HG03064 (cell line): ENCODE measurements around the gene PRPF6.

ENCODE experiments used
- ATAC-seq: cut with Tn5 transposase; IDR thresholded peaks from one replicate; pipeline ENCODE4 v1.9.1; 2021; ENCODE audit warnings: low read depth; ENCODE audit not compliant: unreplicated experiment

The PRPF6 gene, protein sequence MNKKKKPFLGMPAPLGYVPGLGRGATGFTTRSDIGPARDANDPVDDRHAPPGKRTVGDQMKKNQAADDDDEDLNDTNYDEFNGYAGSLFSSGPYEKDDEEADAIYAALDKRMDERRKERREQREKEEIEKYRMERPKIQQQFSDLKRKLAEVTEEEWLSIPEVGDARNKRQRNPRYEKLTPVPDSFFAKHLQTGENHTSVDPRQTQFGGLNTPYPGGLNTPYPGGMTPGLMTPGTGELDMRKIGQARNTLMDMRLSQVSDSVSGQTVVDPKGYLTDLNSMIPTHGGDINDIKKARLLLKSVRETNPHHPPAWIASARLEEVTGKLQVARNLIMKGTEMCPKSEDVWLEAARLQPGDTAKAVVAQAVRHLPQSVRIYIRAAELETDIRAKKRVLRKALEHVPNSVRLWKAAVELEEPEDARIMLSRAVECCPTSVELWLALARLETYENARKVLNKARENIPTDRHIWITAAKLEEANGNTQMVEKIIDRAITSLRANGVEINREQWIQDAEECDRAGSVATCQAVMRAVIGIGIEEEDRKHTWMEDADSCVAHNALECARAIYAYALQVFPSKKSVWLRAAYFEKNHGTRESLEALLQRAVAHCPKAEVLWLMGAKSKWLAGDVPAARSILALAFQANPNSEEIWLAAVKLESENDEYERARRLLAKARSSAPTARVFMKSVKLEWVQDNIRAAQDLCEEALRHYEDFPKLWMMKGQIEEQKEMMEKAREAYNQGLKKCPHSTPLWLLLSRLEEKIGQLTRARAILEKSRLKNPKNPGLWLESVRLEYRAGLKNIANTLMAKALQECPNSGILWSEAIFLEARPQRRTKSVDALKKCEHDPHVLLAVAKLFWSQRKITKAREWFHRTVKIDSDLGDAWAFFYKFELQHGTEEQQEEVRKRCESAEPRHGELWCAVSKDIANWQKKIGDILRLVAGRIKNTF

DNA sequence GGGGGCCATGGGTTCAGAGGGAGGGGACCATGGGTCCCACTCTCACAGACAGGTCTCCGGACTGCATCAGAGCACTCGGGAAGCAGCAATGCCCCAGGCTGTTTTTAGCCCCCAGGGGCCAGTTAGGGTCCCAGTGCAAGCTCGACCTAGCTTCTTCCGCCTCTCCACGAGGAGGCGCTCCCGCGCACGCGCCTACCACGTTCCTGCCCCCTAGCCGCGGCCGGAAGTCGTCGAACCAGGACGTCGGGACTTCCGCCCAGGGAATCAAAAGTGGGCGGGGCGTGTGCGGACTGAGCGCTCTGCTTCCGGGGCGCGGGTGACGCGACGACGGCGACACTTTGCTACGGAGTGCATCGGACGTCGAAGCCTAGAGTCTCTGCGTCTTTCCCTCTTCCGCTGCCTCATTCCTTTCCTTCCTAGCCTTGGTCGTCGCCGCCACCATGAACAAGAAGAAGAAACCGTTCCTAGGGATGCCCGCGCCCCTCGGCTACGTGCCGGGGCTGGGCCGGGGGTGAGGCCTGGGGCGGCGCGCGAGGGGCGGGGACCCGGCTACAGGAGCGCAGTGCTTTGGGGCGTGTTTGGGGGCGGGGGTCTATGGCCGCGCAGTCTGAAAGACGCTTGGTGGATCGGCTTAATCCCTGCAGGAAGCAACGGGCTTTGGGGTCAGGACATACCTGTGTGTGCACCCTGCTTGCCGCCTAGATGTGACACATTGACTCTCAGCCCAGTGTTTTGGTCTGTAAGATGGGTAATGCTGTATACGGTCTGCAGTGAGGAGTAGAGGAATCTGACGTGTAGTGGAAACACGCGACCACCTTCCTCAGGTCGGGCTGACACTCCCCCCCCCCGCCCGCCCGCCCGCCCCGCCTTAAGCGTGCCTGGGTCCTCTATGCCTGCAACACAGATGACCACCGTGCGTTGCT lies at the start of gene PRPF6:
Gene PRPF6 (plus strand): TSS at position 327 of the 923 bp plus-strand sequence. CDS start 114 bp downstream, at position 441.
- ATAC-seq: peak; percentile 47

DNA sequence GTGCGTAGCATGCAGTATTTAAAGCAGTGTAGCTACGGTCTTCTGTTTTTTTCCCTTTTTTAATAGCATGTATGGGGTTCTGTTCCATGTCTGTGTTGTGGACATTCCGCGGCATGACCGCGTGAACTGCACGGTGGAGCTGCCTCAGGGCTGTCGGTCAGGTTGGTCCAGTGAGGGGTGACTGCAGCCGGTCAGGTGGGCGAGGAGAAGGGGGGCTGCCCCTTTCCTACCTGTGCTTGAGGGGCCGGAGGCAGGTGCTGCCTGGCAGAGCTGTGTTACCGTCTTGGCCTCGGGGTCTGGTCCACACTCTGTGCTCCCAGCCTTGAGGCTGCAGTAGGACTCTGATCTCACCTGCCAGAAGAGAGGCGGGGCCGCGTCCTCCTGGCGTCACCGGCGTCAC lies 49.2 kb upstream of the PRPF6 start:
- ATAC-seq: no peak

DNA sequence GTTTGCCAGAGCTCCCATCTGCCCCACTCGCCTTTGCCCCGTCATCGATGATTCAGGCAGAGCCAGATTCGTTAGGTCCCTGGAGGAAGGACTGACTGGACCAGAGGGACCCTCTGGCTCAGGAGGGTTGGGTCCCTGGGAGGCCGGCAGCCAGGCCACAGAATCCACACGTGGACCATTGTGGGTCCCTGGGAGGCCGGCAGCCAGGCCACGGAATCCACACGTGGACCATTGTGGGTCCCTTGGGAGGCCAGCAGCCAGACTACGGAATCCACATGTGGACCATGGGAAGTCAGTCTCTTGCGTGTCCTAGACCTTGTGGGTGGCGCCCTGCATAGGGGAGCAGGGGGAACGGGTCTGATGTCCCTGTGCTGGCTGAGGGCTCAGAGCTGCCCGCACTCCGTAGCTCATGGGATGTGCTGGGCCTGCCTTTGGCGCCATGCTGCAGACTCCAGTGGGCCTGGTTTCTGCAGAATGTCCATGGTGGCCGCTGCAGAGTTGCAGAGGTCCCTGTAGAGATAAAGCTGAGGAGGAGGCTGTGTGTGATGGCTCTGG lies 48.2 kb upstream of the PRPF6 start:
- no peak for ATAC-seq

DNA sequence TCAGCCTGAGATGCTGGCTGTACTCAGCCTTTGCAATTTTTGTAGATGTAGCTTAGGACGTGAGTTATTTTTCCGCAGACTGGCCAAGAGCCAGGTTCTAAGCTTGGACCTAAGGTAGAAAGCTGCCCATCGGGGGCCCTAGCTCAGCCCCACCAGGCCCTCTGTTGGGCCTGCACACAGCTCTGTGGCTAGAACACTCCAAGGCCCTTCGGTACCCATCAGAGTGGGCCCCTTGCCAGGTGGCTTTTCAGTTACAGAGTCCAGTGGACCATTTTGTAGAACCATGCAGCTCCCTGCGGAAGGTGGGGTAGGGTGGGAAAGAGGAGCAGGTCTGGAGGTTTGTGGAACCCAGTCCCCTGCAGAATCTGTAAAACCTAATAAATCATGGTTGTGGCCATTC lies 47.3 kb upstream of the PRPF6 start:
- ATAC-seq: no peak

DNA sequence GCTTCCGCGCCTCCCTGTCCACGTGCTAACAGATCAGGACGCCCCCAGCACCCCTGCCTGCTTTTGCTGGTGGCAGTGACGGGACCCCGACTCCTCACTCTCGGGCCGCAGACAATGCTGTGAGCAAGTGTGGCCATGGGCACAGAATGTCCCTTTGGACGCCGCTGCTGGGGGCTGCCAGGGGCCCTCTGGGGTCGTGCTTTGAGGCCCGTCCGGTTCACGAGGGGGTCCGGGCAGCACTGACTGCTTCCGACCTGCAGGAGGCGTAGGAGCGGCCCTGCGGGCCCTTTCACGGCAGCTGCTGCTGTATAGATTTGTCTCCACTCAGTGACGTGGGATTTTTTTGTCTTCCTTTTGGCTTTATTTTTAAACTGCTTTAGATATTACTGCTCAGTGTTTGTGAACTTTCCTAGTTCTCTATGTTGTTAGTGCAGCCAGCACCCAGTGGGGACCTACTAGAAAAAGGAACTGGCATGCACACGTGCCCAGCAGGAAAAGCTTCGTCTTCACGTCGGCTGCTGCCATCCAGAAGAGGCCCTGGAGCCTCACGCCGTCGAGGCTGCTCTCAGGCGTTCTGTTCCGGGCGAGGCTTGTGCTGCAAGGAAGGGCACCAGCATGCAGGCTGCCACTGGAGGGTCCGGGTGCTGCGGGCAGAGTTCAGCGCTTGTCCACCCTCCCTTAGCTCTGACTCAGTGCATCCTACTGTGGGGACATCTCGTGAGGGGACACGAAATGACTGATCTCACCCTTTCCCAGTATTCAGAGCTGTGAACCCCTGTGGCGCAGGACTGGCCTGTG lies 46.5 kb upstream of the PRPF6 start:
- no peak for ATAC-seq

DNA sequence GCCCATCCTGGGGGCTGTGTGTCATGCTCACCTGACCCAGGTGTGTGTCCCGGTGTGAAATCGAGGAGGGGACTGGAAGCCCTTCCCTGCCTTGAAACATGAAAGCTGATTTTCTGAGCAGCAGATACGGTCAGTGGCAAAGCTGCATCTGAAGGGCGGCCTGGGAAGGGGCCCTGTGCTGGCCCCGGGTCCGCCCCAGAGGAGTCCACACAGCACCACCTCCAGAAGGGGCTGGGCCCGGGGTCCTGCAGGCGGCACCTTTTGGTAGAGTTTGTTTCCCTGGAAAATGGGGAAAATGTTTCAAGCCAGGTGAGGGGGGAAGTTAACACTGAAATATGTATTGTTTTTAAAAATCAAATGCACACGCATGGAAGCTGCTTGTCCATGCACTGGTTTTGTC lies 45.5 kb upstream of the PRPF6 start:
- no peak for ATAC-seq

DNA sequence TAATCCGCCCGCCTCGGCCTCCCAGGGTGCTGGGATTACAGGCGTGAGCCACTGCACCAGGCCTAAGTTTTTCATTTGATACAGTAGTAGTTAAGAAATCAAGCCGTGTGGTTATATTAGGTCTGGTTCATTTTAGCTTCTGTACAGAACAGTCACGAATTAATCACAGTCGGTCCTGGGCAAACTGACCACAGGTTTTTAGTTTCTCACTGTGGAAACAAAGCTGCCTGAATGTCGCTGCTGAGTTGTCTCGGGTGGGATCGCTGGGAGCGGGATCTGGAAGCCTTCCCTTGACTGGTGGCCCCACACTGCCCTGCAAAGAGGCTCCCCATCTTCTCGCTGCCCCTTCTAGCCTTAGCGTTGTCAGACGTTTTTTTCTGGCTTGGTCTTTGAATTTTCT lies 43.3 kb upstream of the PRPF6 start:
- no peak for ATAC-seq

DNA sequence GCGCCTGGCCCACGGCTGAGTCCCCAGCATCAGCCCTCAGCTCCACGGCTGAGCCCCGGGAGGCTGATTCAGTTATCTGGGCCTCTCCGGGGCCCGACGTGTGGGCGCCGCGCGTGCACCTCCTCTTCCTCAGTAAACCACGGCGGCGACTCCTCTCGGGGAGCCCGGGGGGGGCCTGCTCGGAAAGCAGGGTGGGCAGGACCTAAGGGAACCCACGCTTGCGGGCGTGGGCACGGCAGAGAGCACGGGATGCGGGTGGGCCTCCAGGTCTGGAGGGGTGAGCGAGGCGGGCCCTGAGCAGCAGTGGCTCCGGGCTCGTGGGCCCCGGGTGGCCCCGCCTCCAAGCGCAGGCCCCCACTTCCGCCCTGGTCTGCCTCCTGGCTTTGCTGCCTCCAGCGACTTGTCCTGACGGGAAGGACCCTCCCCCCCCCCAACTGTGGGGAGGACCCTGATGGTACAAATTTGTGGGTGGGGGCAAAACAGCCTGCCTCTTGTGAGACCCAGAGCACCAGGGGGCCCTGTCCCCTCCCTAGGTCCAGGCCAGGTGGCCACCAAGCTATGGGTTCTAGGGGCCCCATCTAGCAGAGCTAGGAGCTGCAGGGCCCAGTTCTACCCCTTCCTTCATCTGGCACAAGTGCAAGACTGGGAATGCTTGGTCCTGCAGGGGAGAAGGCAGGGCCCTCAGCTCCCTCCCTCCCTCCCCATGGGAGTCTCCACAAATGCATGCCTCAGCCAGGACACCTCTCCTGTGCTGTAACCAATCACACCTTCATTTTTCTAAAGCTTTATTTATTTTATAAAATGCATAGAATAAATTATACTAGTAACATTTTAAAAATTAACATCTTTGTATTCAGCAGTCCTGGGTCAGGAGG lies 41.6 kb upstream of the PRPF6 start:
- no peak for ATAC-seq

DNA sequence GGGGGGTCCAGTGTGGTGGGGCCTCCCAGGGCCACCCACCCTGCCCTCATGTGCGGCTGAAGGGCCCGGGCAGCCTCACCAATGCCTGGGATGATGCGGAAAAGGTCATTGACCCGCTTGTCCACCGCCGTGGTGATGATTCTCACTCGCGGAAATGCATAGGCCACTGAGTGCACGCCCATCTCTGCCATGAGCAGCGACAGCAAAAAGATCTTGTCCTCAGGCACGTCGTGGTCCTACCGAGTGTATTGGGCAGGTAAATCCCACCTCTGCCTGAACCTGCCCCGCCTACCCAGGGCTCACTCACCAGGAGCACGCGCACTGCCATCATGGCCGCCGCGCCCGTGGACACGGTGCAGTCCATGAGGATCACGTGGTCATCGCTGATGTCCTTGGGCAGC lies 40.9 kb upstream of the PRPF6 start:
- ATAC-seq: no peak

DNA sequence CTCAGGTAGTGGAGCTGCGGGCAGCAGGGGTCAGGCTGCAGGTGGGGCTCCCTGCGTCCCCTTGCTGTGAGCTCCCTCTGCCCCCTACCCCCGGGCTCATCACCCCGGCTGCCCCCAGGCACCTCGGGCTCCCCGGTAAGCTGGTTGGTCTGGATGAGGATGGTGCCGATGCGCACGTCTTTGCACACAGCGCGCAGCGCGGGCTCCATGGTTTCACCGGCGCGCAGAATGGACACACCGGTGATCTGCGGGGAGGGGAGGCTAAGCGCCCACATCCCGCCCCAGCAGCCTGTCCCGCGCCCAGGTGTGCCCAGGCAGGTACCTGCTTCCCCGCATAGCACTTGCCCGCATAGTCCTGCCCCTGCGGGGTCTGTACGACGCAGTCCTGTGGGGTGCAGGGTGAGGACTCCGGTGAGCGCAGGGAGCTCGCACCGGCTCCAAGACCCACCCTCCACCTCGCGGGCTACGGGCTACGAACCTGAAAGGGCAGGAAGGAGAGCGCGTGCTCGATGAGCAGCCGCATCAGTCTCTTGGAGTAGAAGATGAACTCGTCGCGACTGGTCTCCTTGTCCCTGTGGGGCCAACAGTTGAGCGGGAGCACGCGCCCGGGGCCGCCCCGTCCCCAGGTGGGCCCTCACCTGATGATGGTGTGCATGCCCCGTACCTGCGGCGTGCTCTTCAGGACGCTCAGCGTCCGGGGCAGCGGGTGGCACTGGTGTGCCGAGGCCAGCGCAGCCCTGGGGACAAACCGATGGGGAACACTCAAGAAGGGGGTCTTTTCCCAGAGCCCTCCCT lies 40.3 kb upstream of the PRPF6 start:
- no peak for ATAC-seq

DNA sequence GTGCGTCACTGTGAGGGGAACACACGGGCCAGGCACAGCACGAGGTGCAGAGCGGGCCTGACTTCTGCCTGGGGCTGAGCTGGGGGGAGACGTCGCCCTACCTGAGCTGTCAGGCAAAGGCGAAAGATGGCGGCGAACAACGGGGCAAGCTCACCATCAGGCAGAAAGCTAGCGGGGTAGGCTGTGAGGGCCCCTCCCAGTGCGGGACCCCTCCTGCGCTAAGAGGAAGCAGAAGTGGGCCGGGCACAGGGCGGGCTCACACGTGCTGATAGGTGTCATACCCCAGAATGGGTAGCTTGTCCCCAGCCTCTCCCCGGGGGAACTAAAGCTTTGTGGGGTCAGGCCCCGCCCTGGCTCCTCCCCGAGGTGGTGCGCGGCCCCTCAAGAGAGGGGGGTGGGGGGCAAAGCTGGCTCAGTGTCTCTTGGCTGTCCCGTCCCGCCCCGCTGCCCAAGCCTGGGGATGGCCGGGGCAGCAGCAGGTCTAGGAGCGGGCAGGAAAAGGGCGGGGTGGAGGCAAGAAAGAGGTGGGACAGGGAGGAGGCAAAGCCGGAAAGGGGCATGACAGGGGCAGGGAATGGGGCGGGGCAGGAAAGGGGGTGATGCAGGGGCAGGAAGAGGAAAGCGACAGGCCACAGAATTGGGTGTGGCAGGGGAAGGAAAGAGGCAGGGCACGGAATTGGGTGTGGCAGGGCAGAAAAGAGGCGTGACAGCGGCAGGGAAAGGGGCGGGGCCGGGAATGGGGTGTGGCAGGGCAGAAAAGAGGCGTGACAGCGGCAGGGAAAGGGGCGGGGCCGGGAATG lies 39.5 kb upstream of the PRPF6 start:
- no peak for ATAC-seq

DNA sequence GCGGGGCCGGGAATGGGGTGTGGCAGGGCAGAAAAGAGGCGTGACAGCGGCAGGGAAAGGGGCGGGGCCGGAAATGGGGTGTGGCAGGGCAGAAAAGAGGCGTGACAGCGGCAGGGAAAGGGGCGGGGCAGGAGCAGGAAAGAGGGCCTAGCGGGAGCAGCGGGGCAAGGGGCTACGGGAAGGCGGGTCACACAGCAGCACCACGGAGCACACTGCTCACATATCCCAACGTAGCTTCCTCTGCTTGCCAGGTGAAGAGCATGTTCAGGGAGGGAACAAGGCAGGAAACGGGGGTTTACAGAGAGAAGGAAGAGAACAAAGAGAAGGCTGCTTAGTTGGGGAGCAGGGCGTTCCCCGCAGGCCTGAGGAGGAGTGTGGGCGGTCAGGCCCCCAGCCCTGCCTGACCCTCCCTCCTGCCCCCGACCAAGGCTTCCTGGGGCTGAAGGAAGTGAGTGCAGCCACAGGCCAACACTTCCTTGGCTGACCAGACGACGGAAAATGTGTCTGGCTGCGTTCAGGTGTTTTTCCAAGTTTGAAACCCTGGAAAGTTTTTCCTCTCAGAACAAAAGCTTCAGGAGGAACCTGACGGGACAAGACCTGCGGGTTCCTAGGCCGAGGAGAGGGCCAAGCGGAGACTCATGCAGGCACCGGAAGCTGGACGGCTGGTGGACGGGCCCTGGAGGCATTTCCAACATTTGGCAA lies 38.5 kb upstream of the PRPF6 start:
- ATAC-seq: no peak

DNA sequence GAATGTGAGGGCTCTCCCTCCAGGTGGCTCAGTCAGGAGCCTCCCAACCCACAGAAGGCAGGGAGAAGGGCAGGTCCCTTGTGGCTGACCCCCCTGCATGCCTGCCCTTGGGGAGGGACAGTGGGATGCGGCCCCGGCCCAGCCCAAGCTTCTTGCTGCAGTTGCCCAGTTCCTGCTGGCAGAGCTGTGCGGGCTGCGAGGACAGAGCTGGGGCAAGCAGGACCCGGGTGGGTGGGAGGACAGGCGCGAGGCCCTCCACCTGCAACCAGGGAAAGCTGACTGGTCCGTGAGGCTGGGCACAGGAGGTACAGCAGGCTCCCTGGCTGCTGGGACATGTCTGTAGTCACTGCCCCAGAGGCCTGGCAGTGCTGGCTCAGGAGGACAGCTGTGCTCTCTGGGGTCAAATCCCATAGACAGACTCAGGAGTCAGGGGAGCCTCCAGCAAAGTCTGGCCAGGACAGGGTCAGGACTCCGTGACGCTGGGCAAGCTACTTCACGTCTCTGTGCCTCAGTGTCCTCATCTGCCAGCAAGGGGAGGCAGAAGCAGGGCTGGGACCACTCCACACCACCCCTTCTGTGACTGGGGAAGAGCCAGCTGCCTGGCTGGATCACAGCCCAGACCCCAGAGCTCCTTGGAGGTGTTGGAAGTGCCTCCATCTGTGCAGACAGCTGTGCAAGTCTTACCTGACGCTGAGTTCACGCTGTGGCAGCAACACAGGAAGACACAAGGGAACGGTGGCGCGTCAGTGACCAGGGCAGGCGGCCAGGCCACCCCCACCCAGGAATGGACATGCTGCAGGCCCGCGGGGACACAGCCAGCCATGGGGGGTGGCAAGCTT lies 37.7 kb upstream of the PRPF6 start:
- no peak for ATAC-seq

DNA sequence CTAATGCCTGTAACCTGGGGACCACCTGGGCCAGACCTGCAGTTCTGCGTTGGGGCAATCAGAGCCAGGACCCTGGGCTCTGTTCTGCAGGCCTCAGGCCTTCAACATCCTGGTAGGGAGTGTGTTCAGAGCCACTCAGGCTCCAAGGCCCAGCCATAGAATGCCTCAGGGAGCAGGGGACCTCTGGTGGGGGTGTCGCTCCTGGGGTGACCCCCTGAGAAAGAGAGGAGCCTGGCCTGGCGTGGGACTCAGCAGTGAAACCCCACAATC lies 37.2 kb upstream of the PRPF6 start:
- ATAC-seq: no peak

DNA sequence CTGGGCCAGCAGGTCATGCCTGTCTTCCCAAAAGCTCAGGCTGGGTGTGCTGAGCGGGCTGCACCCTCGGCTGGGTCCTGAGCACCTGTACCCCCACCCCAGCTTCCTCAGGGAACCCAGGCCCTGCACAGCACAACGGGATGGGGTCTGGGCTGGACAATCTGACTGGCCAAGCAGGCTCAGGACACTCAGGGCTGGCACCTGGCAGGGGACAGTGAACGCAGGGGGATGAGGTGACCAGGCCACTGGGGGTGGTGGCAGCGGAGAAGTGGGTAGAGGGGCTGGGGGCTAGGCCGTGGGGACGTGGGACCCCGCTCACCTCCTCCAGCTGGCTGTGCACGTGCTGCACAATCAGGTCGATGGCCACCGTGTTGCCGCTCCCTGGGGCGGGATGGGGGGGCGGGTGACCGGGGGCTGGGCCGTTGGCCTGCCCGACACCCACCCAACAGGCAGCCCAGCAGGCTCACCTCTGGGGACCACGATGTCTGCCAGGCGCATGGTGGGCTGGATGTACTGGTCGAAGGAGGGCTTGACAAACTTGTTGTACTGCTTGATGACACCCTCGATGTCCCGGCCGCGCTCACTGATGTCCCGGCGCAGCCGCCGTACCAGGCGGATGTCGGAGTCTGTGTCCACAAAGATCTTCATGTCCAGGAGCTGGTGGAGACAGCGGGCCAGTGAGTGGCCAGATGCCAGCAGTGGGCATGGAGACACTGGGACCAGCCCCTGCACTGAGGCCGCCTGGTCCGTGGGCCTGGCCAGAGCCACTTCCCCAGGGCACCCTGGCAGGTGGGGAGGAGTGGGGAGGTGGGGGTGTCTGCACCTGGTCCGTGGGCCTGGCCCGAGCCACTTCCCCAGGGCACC lies 36.6 kb upstream of the PRPF6 start:
- no peak for ATAC-seq
